H9 (cell line): ENCODE measurements around the gene DGKG. TPM values are rescaled to one million over a fixed set of nuclear protein-coding genes. Genes with fewer than 3 reads are reported as not detected.

Experiments
- DNase-seq: peaks from one replicate; pipeline ENCODE4 v3.0.0-alpha.2; 2017
- H2AFZ ChIP-seq: one replicate; pipeline ENCODE4 v1.6.1; 2013; ENCODE audit warnings: mild to moderate bottlenecking, low read length, control low read depth, moderate library complexity
- H2AK5ac ChIP-seq: 2 replicates; pipeline ENCODE4 v1.6.1; 2013; ENCODE audit warnings: low read length, control low read depth, mixed read lengths; ENCODE audit not compliant: insufficient read length
- H2BK120ac ChIP-seq: one replicate; pipeline ENCODE4 v1.6.1; 2013; ENCODE audit warnings: low read depth, mild to moderate bottlenecking, low read length, control low read depth, inconsistent platforms; ENCODE audit not compliant: poor library complexity, severe bottlenecking
- H2BK12ac ChIP-seq: 2 replicates; pipeline ENCODE4 v1.6.1; 2013; ENCODE audit warnings: low read length, control low read depth, mixed read lengths, low read depth; ENCODE audit not compliant: insufficient read length
- H2BK15ac ChIP-seq: 2 replicates; pipeline ENCODE4 v1.6.1; 2013; ENCODE audit warnings: low read depth, low read length, control low read depth
- H2BK20ac ChIP-seq: one replicate; pipeline ENCODE4 v1.6.1; 2013; ENCODE audit warnings: low read depth, mild to moderate bottlenecking, low read length, control low read depth, inconsistent platforms; ENCODE audit not compliant: poor library complexity, severe bottlenecking
- H2BK5ac ChIP-seq: 2 replicates; pipeline ENCODE4 v1.6.1; 2013; ENCODE audit warnings: low read length, control low read depth, mixed read lengths; ENCODE audit not compliant: insufficient read length
- H3K14ac ChIP-seq: 2 replicates; pipeline ENCODE4 v1.6.1; 2013; ENCODE audit warnings: low read length, control low read depth; ENCODE audit not compliant: insufficient read depth
- H3K18ac ChIP-seq: 2 replicates; pipeline ENCODE4 v1.6.1; 2013; ENCODE audit warnings: low read depth, mild to moderate bottlenecking, mixed read lengths, low read length, control low read depth; ENCODE audit not compliant: insufficient read length
- H3K23ac ChIP-seq: 2 replicates; pipeline ENCODE4 v1.6.1; 2013; ENCODE audit warnings: low read length, control low read depth, mixed read lengths, low read depth; ENCODE audit not compliant: insufficient read length
- H3K23me2 ChIP-seq: 2 replicates; pipeline ENCODE4 v1.6.1; 2013; ENCODE audit warnings: low read depth, mild to moderate bottlenecking, mixed read lengths, low read length, control low read depth; ENCODE audit not compliant: insufficient read length, poor library complexity, severe bottlenecking
- H3K27ac ChIP-seq: 2 replicates; pipeline ENCODE4 v1.5.1; 2013; ENCODE audit warnings: low read length, control low read depth, mixed read lengths, low read depth; ENCODE audit not compliant: insufficient read length
- H3K27me3 ChIP-seq: 2 replicates; pipeline ENCODE4 v1.6.1; 2013; ENCODE audit warnings: low read length, control low read depth, inconsistent platforms; ENCODE audit not compliant: insufficient read depth
- H3K4ac ChIP-seq: 2 replicates; pipeline ENCODE4 v1.6.1; 2013; ENCODE audit warnings: low read depth, mild to moderate bottlenecking, control low read depth, inconsistent platforms, low read length, moderate library complexity
- H3K4me1 ChIP-seq: 2 replicates; pipeline ENCODE4 v1.6.1; 2013; ENCODE audit warnings: low read length, control low read depth, inconsistent platforms; ENCODE audit not compliant: insufficient read depth
- H3K4me2 ChIP-seq: 2 replicates; pipeline ENCODE4 v1.6.1; 2013; ENCODE audit warnings: low read length, control low read depth, mixed read lengths; ENCODE audit not compliant: insufficient read length, insufficient read depth
- H3K56ac ChIP-seq: 2 replicates; pipeline ENCODE4 v1.6.1; 2013; ENCODE audit warnings: low read depth, mild to moderate bottlenecking, mixed read lengths, low read length, control low read depth; ENCODE audit not compliant: insufficient read length
- H3K79me1 ChIP-seq: 2 replicates; pipeline ENCODE4 v1.6.1; 2013; ENCODE audit warnings: low read depth, mild to moderate bottlenecking, moderate library complexity, low read length, control low read depth, inconsistent platforms; ENCODE audit not compliant: insufficient read depth, poor library complexity, severe bottlenecking
- H3K79me2 ChIP-seq: 2 replicates; pipeline ENCODE4 v1.6.1; 2013; ENCODE audit warnings: low read length, control low read depth, inconsistent platforms; ENCODE audit not compliant: insufficient read depth
- H3K9ac ChIP-seq: 2 replicates; pipeline ENCODE4 v1.6.1; 2013; ENCODE audit warnings: low read length, control low read depth, mixed read lengths; ENCODE audit not compliant: insufficient read length; ENCODE audit errors: extremely low read depth
- H3K9me3 ChIP-seq: one replicate; pipeline ENCODE4 v1.6.1; 2013; ENCODE audit warnings: low read depth, low read length, inconsistent platforms; ENCODE audit not compliant: control insufficient read depth
- H3T11ph ChIP-seq: one replicate; pipeline ENCODE4 v1.6.1; 2013; ENCODE audit warnings: mild to moderate bottlenecking, low read length, control low read depth, inconsistent platforms
- H4K20me1 ChIP-seq: one replicate; pipeline ENCODE4 v1.6.1; 2013; ENCODE audit not compliant: control insufficient read depth, insufficient read length, insufficient read depth
- H4K5ac ChIP-seq: 2 replicates; pipeline ENCODE4 v1.6.1; 2013; ENCODE audit warnings: low read depth, mild to moderate bottlenecking, mixed read lengths, low read length, control low read depth; ENCODE audit not compliant: insufficient read length
- H4K8ac ChIP-seq: replicated peaks from 2 replicates; pipeline ENCODE4 v1.6.1; 2013; ENCODE audit warnings: low read length, control low read depth, mixed read lengths, low read depth; ENCODE audit not compliant: insufficient read length
- H4K91ac ChIP-seq: 2 replicates; pipeline ENCODE4 v1.6.1; 2013; ENCODE audit warnings: low read depth, mild to moderate bottlenecking, moderate library complexity, mixed read lengths, low read length, control low read depth; ENCODE audit not compliant: insufficient read length
- H3K27ac Mint-ChIP-seq, 3 experiments: 2 replicates in 2 of 3; 3 replicates in 1 of 3; pipeline ENCODE4 v1.8.0; 2020 to 2021; ENCODE audit warnings: mixed read lengths in 3 of 3, mild to moderate bottlenecking in 1 of 3, moderate library complexity in 1 of 3
- H3K27me3 Mint-ChIP-seq: 2 replicates; pipeline ENCODE4 v1.8.0; 2021; ENCODE audit warnings: low read depth, mild to moderate bottlenecking, moderate library complexity, mixed read lengths
- H3K36me3 Mint-ChIP-seq, 3 experiments: 2 replicates in 2 of 3; 3 replicates in 1 of 3; pipeline ENCODE4 v1.8.0; 2020 to 2021; ENCODE audit warnings: low read depth in 3 of 3, mixed read lengths in 3 of 3; ENCODE audit not compliant: insufficient read depth in 1 of 3
- H3K4me1 Mint-ChIP-seq, 2 experiments: 2 replicates each; pipeline ENCODE4 v1.8.0; 2020; ENCODE audit warnings: mixed read lengths in 2 of 2
- H3K4me3 Mint-ChIP-seq, 2 experiments: 2 replicates in 1 of 2; 3 replicates in 1 of 2; pipeline ENCODE4 v1.8.0; 2020 to 2021; ENCODE audit warnings: mild to moderate bottlenecking in 2 of 2, mixed read lengths in 2 of 2, moderate library complexity in 1 of 2
- H3K9me3 Mint-ChIP-seq, 2 experiments: 2 replicates in 1 of 2; 3 replicates in 1 of 2; pipeline ENCODE4 v1.8.0; 2020; ENCODE audit warnings: mild to moderate bottlenecking in 2 of 2, mixed read lengths in 2 of 2, moderate library complexity in 1 of 2
- CTCF ChIP-seq: fragments of 200-600 bp; sonication (generic); conservative IDR thresholded peaks from 3 replicates; pipeline ENCODE4 v1.8.0; 2021; ENCODE audit warnings: antibody characterized with exemption, mild to moderate bottlenecking
- WGBS: extraction: QIAGEN DNeasy Blood & Tissue Kit; methylation state at CpG from one replicate; pipeline ENCODE4 v1.1.7; 2013; ENCODE audit warnings: missing lambda C conversion rate, low lambda C conversion rate, mixed read lengths; ENCODE audit not compliant: insufficient read length; ENCODE audit errors: extremely low coverage; 5-methylcytosine and 5-hydroxymethylcytosine counted together
- total RNA-seq: library from RNA; stranded (reverse); gene quantifications from 2 replicates; pipeline ENCODE4 v1.2.1, GENCODE V29; 2021

DGKG gene
- total RNA-seq, 1 experiment from 2014 or later, result not detected

DNA sequence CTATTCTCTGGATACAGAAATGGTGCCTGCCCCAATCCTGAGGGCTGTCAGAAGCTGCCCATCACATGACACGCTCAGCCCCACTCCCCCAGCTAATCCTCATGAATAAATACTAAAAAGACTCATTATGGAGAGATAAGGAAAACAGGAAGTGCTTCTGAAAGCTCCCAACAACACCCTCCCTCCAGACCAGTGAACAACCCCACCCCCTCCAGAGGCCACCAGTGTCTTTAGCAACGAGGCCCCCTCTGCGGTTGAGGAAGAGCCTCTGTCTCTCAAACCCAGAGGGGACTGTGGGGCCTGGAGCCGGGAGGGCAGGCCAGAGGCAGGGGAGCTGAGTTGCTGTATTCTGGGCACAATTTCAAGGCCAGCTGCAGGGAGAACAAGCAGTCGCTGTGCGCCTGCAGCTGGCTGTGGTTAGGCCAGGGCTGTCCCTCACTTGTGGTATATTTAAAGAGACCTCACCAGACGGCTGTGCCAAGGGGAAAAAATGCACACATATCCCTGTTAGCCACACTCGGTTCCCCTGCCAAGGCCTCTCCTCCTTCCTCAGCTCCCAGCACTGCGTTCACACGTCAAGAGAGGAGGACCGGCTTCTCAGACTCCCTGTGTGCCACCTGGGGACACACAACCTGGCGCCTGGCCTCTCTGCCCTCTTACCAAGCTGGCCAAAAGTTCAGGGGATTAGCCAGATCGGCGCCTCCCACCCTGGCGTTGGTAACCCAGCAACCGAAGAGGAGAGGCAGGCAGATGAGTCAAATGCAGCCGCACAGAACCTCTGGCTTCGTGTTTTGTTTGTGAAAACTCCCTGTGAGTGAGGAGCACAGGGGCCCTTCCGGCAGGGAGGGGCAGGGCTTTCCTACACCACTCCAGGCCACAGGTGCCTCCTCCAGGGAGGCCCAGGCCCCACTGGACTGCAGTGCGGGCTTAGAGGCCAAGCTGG, 152.0 kb downstream of the DGKG start:
- peaks cover 3% of the 10 kb centered on the region for H3K4me1 ChIP-seq
- H3K4me1 Mint-ChIP-seq, result peaks cover 23 to 25% of the 10 kb centered on the region in 2 experiments

More for the DNA sequence above, 152.0 kb downstream of the DGKG start:
- Histone ChIP-seq H3T11ph (no peak overlapping the region), H2BK5ac (no peak overlapping the region), H2BK12ac (no peak overlapping the region), H2AFZ (no peak overlapping the region), H2BK15ac (no peak overlapping the region), H3K27ac (no peak overlapping the region), H3K9me3 (no peaks in the 10 kb centered on the region), H3K23me2 (no peaks in the 10 kb centered on the region), H2BK120ac (no peak overlapping the region), H3K27me3 (no peaks in the 10 kb centered on the region), H3K9ac (no peak overlapping the region), H3K56ac (no peak overlapping the region), H3K79me2 (no peaks in the 10 kb centered on the region), H2AK5ac (no peak overlapping the region), H4K91ac (no peak overlapping the region), H3K18ac (no peak overlapping the region), H4K8ac (no peak overlapping the region), H3K4me2 (no peak overlapping the region), H3K4ac (no peak overlapping the region), H3K79me1 (no peaks in the 10 kb centered on the region), H3K14ac (peak overlapping the region; percentile 5; the same call in 1 of the 2 replicates), H2BK20ac (no peak overlapping the region), H4K20me1 (no peaks in the 10 kb centered on the region), H3K23ac (no peak overlapping the region), H4K5ac (no peak overlapping the region)
- WGBS, result no CpG with 5 or more reads among the region's 20 CpGs
- H3K27ac Mint-ChIP-seq, result peak overlapping the region in 1 of 3 experiments; percentile 92; a peak in 3 of 7 replicates
- no peaks in the 10 kb centered on the region; a peak in 1 of 7 replicates for H3K36me3 Mint-ChIP-seq
- H3K4me3 Mint-ChIP-seq, result peak overlapping the region in 1 of 2 experiments; percentile 58; a peak in 3 of 5 replicates
- no peaks in the 10 kb centered on the region for H3K9me3 Mint-ChIP-seq
- peaks cover 31% of the 10 kb centered on the region for H3K27me3 Mint-ChIP-seq
- TF ChIP-seq CTCF, result no peak
- peak; percentile 47 for DNase-seq
